ENCODE measurements around the gene CCDC134. TPM values are rescaled to one million over a fixed set of nuclear protein-coding genes. Genes with fewer than 3 reads are reported as not detected.

Gene CCDC134
- polyA plus RNA-seq, 3 donors, result 0.79 to 2.9 (median 1.8) TPM

- no peak overlapping the region for H3K27ac ChIP-seq (ENCODE audit: low read depth, low read length)
- WGBS, 3 donors, result 50 to 68% (median 53%) methylated on average over 11 of the region's 11 CpGs
Observed at GRCh38 chr22:41780746-41781505, 19.6 kb upstream of the CCDC134 start.

GRCh38 chr22:41781507-41781906, 19.0 kb upstream of the CCDC134 start:
- WGBS, 3 donors, result 55 to 65% (median 57%) methylated on average over 1 of the region's 1 CpG
- H3K27ac ChIP-seq (ENCODE audit: low read depth, low read length), result no peak overlapping the region

GRCh38 chr22:41782316-41782715, 18.2 kb upstream of the CCDC134 start:
- no peak overlapping the region for H3K27ac ChIP-seq (ENCODE audit: low read depth, low read length)
- WGBS, 3 donors, result 73 to 87% (median 84%) methylated on average over 6 of the region's 6 CpGs

GRCh38 chr22:41782751-41783150, 17.7 kb upstream of the CCDC134 start:
- no peak overlapping the region for H3K27ac ChIP-seq (ENCODE audit: low read depth, low read length)
- WGBS, 3 donors, result 81 to 89% (median 89%) methylated on average over 2 of the region's 2 CpGs

- WGBS, 3 donors, result 87 to 91% (median 90%) methylated on average over 2 of the region's 2 CpGs
- no peak overlapping the region for H3K27ac ChIP-seq (ENCODE audit: low read depth, low read length)
Observed at GRCh38 chr22:41787331-41787730, 13.1 kb upstream of the CCDC134 start.

- H3K27ac ChIP-seq (ENCODE audit: low read depth, low read length), result no peak overlapping the region
- 95 to 98% (median 95%) methylated on average over 3 of the region's 3 CpGs for WGBS, 3 donors
Observed at GRCh38 chr22:41793871-41794270, 6.6 kb upstream of the CCDC134 start.

GRCh38 chr22:41798736-41799135, 1.7 kb upstream of the CCDC134 start:
- WGBS, 3 donors, result 92 to 98% (median 95%) methylated on average over 2 of the region's 2 CpGs
- H3K27ac ChIP-seq (ENCODE audit: low read depth, low read length), result no peak overlapping the region

- 13 to 19% (median 14%) methylated on average over 38 of the region's 38 CpGs for WGBS, 3 donors
Observed at GRCh38 chr22:41799486-41800347, 762 bp upstream of the CCDC134 start.

GRCh38 chr22:41801147-41801819, 804 bp downstream of the CCDC134 start:
- WGBS, 3 donors, result 18 to 39% (median 38%) methylated on average over 4 of the region's 4 CpGs
- H3K27ac ChIP-seq (ENCODE audit: low read depth, low read length), result no peak overlapping the region

More at GRCh38 chr22:41799486-41800347, 762 bp upstream of the CCDC134 start:
- peak overlapping the region; percentile 36 for H3K27ac ChIP-seq (ENCODE audit: low read depth, low read length)

- 54 to 72% (median 63%) methylated on average over 2 of the region's 2 CpGs for WGBS, 3 donors
- H3K27ac ChIP-seq (ENCODE audit: low read depth, low read length), result no peak overlapping the region
Observed at GRCh38 chr22:41801886-41802285, 1.4 kb downstream of the CCDC134 start.

GRCh38 chr22:41805639-41806038, 5.2 kb downstream of the CCDC134 start:
- H3K27ac ChIP-seq (ENCODE audit: low read depth, low read length), result no peak overlapping the region

- H3K27ac ChIP-seq (ENCODE audit: low read depth, low read length), result no peak overlapping the region
- WGBS, 3 donors, result 80 to 89% (median 87%) methylated on average over 6 of the region's 6 CpGs
Observed at GRCh38 chr22:41808400-41808799, 7.9 kb downstream of the CCDC134 start.

GRCh38 chr22:41810022-41810421, 9.5 kb downstream of the CCDC134 start:
- 90 to 94% (median 93%) methylated on average over 12 of the region's 12 CpGs for WGBS, 3 donors

GRCh38 chr22:41812805-41813545, 12.5 kb downstream of the CCDC134 start:
- 95 to 97% (median 97%) methylated on average over 16 of the region's 16 CpGs for WGBS, 3 donors
- H3K27ac ChIP-seq (ENCODE audit: low read depth, low read length), result no peak overlapping the region

More at GRCh38 chr22:41810022-41810421, 9.5 kb downstream of the CCDC134 start:
- H3K27ac ChIP-seq (ENCODE audit: low read depth, low read length), result no peak overlapping the region

- H3K27ac ChIP-seq (ENCODE audit: low read depth, low read length), result no peak overlapping the region
- 93 to 99% (median 96%) methylated on average over 9 of the region's 9 CpGs for WGBS, 3 donors
Observed at GRCh38 chr22:41813726-41814410, 13.4 kb downstream of the CCDC134 start.

GRCh38 chr22:41815716-41816115, 15.2 kb downstream of the CCDC134 start:
- 92 to 97% (median 92%) methylated on average over 3 of the region's 3 CpGs for whole genome bisulfite sequencing, 3 donors
- H3K27ac ChIP-seq (ENCODE audit: low read depth, low read length), result no peak overlapping the region

GRCh38 chr22:41816241-41816640, 15.8 kb downstream of the CCDC134 start:
- WGBS, 3 donors, result 96 to 100% (median 97%) methylated on average over 1 of the region's 1 CpG
- no peak overlapping the region for H3K27ac ChIP-seq (ENCODE audit: low read depth, low read length)

GRCh38 chr22:41816871-41817270, 16.4 kb downstream of the CCDC134 start:
- no peak overlapping the region for H3K27ac ChIP-seq (ENCODE audit: low read depth, low read length)
- whole genome bisulfite sequencing, 3 donors, result 89 to 96% (median 92%) methylated on average over 2 of the region's 2 CpGs
